GM18499 (cell line): Measurements from ENCODE around the gene SLC27A4.

Experiments used
- ATAC-seq: cut with Tn5 transposase; IDR thresholded peaks from one replicate; pipeline ENCODE4 v1.9.1; 2021; ENCODE audit warnings: moderate number of reproducible peaks; ENCODE audit not compliant: insufficient read depth, unreplicated experiment

Gene SLC27A4

DNA sequence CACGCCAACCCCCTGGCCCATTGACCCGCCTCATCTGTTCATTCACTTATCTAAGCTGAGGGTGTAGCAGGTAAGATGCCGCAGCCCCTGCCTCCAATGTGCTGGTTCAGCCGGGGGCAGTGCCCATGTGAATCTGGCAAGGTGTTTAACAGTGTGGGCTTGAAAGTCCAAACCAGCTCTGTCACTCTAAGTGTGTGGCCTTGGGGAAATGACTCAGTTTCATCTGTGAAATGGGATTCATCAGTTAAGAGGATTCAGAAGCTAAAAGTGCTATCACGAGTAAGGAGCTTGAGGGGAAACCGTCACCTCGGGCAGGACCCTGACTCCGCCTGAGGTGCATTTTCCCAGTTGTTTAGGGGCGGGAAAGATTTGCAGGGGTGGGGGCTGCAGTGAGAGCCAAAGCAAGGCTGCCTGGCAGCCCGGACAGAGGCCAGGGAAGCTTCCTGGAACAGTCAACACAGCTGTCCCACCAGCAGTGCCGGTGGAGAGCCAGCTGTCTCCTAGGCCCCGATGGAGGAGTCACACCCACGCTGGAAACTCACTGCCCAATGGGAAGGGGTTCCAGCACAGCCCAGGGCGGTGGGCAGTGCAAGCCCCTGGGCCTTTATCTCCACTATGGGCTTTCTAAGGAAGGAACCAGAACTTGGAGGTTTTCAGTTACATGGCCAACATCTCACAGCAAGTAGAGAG, 21.1 kb downstream of the SLC27A4 start:
- ATAC-seq, result no peak

DNA sequence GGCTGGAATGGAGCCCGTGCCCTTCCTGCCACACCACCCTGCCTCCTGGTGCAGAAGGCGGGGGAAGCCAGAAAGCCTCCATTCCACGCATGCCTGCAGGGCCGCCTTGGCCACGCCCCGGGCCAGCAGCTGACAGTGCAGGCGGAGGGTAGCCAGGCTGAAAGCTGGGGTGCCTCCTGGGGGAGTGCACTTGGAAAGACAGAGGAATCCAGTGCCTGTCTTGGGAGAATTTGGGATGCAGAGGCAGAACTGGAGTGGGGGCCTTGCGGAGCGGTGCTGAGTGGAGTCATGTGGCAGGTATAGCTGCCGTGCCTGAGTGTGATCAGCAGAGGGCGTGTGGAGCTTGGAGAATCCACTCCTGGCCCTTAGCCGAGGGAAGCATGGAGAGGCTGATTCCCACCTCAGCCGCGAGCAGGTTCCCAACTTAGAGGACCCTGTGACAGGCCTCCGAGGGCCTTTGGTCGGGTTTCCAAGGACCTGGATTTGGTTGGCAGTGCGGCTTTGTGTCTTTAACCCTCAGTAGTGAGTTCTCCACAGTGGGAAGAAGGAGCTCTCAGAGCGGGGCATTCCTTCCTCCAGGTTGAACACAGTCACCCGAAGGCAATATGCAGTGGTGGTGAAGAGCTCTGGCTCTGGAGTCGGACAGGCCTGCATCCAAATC, 21.8 kb downstream of the SLC27A4 start:
- no peak for ATAC-seq

DNA sequence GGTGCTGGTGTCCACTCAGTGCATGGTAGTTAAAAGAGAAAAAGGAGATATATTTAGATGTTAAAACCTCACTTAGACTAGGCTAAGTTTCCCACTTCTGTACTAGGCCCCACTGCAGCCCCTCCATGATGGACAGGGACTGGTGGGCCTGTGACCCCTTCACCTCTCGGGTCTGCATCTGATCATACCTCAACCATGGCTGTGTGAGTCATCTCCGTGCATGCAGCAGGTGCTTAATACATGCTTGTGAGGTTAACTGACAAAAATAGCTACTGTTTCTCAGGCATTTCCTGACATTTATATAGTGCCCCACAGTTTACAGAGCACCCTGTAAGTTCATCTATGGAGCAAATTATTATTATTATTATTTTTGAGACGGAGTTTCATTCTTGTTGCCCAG, 22.4 kb downstream of the SLC27A4 start:
- no peak for ATAC-seq

DNA sequence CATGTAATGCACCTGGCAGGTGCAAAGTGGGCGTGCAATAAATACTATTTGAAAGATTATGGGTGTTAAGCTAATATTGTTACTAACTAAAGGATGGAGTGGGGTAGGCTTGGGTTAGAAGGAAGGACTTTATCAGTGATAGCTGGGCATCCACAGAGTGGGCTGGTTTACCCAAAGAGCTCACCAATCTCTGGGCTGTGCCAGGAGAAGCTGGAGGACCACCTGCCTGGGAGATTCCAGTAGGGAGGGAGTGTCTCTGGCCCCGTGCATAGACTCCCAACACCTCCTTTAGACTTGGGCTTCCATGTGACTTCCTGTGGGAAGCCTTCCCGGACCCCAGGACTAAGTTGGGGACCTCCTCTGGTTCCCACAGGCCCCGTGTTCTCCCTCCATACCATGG, 25.2 kb downstream of the SLC27A4 start:
- no peak for ATAC-seq

DNA sequence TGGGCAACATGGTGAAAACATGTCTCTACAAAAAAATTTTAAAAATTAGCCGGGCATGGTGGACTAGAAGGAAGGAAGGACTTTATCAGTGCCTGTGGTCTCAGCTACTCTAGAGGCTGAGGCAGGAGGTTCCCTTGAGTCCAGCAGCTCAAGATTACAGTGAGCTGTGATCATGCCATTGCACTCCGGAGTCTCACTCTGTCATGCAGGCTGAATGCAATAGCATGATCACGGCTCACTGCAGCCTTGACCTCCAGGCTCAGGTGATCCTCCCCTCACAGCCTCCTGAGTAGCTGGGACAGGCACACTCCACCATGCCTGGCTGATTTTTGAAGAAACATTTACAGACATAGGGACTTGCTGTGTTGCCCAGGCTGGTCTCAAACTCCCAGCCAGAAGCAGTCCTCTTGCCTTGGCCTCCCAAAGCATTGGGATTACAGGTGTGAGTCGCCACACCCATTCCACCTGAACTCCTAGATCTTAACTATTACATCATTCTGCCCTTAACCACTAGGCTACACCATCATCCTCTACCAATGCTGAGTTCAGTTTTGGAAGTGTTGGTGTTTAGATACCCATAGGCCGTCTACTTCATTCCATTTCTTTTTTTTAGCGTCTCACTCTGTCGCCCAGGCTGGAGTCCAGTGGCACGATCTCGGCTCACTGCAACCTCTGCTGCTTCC, 28.8 kb downstream of the SLC27A4 start:
- no peak for ATAC-seq

DNA sequence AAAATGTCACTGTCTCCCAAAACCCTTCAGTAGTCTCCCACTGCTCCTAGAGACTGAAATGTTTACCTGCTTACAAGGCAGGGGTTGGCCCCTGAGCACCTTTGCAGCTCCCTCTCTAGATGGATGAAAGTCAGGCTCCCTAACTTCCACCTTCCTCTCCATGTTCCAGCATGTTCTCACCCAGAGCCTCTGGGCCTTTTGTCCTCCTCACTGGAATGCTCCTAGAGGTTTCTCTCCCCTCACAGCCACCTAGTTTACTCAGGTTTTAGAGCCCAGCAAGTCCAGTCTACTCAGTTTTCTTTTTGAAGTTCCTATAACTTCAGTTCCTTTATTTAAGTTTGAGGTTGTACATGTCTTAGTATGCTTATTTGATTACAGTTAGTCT, 30.0 kb downstream of the SLC27A4 start:
- no peak for ATAC-seq

DNA sequence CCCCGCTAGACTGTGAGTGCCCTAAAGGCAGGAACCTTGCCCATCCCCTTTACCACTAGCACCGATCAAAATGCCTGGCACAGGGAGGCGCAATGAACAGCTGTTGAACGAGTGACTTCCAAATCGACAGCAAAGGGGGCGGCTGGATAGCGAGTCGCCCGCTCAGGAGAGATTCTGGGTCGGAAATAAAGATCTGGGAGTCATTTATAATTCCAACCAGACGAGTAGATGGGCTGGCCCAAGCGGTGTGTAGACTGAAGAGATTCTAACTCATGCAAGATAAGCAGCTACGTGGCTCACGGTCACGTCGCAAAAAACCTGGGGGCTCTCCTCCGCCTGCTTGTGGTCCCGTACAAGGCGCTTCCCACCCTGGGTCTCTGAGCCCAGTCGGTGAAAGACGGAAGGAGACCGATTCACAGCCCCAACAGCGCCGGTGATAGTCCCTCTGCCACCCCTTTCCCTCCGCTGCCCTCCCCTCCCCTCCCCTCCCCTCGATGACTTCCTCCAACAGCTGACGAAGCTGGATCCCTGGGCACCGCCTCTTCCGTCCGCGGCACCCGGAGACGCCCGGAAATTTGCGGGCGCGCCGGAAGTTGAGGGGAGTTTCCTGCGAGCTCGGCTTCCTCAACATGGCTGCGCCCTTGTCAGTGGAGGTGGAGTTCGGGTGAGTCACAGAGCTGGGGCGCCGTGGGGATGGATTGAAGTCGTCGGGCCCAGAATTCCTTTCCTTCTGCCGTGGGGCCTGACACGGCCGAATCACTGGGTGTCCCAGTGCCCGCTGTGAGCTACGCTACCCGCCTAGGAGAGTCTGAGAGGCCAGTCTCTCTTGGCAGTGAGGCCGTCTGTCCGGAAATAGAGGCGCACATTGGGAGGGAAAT, 30.7 kb downstream of the SLC27A4 start, which contains the start of gene URM1:
Gene URM1, plus strand, starts transcription at position 623 of the 878 bp plus-strand sequence. Its CDS starts 7 bp downstream, at position 630.
- ATAC-seq, result peak; percentile 52

DNA sequence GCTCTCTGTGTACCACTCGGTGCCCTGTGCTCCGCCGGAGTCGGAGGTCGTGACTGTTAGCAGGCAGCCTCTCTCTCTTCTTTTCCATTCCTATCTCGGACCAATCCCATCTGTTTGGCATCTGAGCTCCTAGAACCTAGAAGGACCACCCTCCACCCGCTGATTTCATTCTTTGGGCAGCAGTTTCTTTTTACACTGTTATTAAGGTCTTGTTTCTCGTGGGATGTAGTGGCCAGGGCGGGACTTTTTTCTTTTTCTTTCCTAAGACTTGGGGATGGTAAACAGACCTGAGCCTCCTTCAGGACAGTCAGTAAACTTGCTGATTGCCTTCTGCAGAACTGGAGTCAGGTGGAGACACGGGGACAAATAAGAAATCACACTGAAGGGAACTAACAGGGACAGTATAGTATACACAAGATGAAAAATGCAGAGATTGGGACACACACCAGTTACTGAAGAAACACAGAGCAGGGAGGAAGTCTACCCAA, 31.3 kb downstream of the SLC27A4 start:
- no peak for ATAC-seq

DNA sequence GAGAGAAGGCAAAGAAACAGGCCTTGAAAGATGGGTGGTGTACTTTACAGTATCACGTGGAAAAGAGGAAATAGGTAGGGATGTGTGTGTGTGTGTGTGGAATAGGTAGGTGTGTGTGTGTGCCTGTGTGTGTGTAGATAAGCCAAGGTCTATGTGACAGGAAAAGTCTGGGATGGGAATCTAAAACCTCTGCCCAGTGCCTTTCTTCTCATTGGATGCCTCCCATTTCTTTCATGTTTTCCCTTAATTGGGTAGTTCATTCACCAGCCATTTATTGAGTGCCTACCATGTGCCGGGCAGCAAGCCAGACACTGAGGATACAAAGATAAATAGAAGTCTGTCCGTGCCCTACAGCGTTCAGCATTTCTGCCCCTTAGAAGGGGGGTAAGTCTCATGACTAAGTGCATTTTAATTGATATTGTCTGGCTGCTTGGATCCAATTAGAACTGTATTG, 31.9 kb downstream of the SLC27A4 start:
- no peak for ATAC-seq

DNA sequence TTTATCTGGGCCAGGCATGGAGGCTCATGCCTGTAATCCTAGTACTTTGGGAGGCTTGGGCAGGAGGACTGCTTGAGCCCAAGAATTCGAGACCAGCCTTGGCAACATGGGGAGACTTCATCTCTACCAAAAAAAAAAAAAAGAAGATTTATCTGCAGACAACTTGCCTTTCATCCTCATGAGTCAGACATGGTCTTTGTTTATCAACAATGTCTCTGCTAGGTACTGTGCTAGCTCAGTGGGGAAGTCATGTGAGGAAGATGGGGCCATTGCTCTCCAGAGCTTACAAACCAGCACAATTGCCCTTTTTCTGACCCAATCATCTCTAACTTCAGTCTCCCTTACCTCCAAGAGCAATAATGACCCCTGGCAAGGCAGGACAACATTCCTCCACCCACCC, 32.5 kb downstream of the SLC27A4 start:
- ATAC-seq, result no peak

DNA sequence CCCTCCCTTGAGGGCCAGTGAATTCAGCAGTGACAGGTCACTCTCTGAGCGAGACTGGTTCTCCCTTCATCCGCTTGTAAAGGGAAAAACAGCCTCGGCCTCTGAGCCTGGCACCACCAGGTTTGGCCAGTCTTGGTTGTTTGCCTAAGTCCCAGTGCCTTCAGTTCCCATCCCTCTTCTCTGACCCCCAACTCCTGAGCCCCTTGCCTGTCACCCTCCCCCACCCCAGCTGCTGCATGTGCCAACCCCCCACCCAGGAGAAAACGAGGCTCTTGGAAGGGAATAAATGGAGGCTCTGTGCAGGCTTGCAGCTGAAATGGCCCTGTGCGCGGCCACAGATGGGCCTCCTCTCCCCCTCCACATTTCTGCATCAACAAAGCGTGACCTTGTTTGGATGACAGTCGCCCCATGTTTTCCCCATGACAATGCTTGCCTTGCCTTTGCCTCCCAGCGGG, 33.9 kb downstream of the SLC27A4 start:
- no peak for ATAC-seq

DNA sequence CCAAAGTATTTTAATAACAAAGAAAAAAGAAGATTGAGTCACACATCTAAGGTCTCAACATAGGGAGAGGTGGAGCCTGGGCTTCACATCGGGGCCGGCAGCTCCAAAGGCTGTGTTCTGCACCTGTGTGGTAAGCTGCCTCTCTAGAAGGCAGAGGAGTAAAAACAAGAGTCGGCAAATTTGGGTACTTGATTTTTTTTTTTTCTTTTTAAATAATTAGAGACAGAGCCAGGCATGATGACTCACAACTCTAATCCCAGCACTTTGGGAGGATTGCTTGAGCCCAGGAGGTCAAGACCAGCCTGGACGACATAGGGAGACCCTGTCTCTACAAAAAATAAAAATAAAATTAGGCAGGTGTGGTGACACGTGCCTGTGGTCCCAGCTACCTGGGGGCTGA, 35.5 kb downstream of the SLC27A4 start:
- ATAC-seq, result no peak

DNA sequence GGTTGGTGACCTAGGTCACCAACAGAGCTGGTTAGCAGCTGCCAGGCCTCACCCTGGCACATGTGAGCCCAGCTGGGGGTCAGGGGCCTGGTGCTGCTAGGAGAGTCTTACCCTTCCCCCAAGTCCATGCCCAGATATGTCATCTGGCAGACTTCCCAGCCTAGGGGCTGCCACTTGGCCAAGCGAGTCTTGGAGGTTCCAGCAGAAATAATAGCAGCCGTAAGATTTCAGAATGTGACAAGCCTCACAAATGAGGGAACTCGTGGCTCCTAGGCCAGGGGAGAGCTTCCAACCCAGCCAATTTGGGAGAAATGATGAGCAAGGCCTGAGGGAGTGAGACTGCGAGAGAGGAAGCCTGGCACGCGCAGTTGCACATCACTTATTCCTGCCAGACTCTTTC, 41.9 kb downstream of the SLC27A4 start:
- no peak for ATAC-seq

DNA sequence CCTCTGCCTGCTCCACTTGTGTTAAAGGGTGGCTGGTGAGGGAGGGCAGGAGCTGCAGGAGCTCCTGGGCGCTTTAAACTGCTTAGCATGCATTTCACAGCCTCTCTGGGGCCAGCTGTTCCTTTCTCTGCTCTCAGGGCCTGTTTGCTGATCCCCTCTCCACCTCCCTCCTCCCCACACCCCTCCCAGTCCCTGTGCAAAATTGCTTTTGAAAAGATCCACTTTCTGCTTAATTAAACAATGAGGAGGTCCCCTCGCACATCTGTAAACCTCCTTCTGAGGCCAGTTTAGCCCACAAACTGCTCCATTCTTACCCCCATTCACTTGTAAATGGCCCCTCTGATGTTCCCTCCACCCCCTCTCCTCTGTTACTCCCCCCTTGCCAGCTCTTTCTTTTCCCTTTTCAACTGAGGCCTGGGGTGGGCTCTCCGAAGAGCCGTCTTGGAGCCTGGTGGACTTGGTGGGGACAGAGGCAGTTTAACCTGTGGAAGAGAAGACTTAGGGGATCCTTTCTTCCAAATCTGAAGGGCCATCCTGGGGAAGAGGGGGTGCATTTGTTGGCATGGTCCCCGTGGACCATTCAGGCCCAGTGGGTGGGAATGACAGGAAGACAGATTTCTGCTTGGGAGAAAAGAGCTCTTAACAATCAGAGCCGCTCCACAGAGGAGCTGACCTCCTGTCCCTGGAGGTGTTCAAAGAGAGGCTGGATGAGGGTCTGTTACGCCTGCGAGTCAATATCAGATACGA, 42.9 kb downstream of the SLC27A4 start:
- ATAC-seq, result no peak

DNA sequence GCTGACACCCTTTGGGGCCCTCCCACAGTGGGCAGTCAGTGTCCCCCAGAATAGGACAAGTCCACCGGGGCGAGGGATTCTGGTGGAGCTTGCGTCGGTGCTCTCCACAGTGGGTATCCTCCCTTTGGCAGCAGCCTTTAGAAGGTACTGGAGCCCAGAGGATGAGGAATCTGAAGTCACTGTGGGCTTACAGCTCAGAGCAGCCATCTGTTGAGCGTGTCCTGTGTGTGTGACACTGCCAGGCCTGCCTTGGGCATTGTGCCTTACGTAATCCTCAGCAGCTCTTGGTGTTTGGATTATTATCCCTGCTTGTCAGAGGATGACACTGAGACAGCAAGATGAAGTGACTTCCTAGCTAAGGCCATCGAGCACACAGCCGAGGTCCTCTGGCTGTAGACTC, 43.5 kb downstream of the SLC27A4 start:
- no peak for ATAC-seq

DNA sequence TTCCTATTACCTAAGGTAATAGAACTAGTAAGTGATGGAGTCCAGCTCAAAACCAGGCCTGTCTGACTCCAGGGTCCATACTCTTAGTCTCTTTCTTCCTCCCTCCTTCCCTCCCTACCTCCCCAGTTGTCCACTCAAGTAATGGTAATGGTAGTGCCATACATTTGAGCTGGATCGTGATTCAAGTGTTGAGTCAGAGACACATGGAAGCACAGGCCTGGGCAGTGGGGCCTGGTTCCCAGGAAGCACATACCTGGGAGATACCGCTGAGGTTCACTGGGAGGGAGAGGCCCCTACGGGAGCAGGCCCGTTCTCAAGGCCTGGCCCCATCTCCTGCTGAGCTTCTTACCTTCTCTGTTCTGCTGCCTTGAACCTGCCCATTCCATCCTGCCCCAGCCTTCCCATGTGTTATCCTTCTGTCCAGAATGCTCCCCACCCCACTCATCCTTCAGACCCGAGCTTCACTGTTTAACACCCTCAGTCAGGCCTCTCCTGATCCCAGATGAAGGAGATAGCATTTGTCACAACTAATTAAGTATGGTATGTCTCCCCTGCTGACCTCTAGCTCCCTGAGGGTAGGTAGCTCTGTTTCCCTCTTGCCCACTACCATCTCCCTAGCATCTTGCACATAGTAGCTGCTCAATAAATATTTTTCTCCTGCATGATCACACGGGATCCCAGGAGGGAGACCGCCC, 44.6 kb downstream of the SLC27A4 start:
- ATAC-seq, result no peak

DNA sequence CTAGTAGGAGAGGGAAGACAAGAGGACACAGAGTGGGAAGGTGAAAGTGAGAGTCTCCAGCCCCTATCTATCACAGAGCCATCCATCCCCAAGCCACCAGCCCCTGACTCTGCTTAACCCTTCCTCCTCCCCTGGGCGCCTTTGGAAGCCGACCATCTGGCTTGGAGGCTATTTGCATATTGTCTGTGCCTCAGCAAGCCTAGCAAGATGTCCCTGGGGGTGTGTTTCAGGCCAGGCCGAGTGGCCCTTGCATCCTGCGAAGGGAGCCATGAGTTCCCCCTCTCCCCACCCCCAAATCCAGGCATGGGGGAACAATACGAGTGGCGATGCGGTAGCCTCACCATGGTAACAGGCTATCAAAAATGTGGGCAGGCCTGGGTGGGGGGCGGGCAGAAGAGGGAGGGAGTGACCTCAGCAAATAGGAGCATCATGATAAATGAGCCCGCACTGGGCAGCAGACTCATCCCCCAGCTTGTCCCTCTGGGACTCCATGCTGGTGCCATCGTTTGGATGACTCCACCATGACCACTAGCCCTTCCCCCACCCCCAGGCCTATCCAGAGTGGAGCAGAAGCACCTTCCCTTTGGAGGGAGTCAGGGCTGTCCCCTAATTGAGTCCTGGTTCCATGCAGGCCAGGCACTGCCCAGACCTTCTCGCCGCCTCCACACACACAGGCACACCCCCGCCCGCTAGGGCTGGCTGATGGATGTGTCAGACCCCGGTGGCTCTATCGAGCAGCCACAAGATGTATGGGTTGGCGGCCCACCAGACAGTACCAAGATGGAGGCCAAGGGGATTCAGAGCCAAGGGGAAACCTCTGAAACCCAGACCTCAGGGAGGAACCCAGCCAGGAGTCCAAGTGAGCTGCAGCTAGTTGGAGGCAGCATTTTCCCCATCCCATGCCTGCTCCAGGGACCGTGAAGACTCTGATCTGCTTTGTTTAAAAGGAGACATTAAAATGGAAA, 45.5 kb downstream of the SLC27A4 start:
- no peak for ATAC-seq

DNA sequence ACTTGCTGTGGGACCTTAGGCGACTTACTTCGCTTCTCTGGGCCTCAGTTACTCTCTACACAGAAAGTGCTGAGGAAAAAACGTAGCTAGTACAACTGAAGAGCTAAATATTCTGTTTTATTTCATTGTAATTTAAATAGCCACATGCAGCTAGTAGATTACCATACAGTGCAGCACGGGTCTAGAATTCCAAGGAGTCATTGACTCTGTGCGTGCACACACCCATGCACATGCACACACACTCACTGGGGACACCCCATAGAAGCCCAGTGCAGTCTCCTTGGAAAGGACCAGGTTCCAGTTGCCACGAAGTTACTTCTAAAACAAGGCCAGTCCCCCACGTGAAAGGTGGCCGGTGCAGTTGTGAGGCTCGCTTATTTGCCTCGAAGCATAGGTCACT, 47.8 kb downstream of the SLC27A4 start:
- ATAC-seq, result no peak
